ENCODE data around the gene RNF128.
"Not testable (repeated sequence)": the region's sequence is repeated elsewhere in the genome, so short reads cannot be mapped to it uniquely, and the experiment has no call there.

The RNF128 gene

DNA sequence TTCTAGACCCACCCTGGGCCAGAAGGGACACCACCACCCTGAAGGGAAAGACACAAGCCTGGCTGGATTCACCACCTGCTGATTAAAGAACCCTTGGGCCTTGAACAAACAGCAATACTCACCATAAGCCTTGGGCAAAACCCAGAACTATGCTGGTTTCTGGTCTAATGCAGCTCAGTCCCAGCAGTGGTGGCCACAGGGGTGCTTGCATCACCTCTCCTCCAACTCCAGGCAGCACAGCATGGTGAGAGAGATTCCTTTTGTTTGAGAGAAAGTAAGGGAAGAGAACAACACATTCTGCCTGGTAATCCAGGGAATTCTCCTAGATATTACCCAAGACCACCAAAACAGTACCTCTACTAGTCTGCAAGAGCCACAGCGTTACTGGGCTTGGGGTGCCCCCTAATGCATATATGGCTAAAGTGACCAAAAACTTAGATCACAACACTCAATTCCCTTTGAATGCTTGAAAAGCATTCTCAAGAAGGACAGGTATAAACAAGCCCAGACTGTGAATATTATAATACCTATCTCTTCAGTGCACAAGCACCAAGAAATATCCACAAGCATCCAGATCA, 25.7 kb downstream of the RNF128 start:
- TF ChIP-seq, protein P1, sequence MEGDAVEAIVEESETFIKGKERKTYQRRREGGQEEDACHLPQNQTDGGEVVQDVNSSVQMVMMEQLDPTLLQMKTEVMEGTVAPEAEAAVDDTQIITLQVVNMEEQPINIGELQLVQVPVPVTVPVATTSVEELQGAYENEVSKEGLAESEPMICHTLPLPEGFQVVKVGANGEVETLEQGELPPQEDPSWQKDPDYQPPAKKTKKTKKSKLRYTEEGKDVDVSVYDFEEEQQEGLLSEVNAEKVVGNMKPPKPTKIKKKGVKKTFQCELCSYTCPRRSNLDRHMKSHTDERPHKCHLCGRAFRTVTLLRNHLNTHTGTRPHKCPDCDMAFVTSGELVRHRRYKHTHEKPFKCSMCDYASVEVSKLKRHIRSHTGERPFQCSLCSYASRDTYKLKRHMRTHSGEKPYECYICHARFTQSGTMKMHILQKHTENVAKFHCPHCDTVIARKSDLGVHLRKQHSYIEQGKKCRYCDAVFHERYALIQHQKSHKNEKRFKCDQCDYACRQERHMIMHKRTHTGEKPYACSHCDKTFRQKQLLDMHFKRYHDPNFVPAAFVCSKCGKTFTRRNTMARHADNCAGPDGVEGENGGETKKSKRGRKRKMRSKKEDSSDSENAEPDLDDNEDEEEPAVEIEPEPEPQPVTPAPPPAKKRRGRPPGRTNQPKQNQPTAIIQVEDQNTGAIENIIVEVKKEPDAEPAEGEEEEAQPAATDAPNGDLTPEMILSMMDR (IDR thresholded peaks at IDR 0.05; ENCODE audit: borderline replicate concordance, control extremely low read depth, extremely low read depth, insufficient read depth, missing control alignments), result no peak
- in situ Hi-C loops (cut with MboI; ENCODE audit: low sequenced_read_pairs, unreplicated experiment), result no loop called here
- DNase-seq (ENCODE audit: low spot score), result no peak

DNA sequence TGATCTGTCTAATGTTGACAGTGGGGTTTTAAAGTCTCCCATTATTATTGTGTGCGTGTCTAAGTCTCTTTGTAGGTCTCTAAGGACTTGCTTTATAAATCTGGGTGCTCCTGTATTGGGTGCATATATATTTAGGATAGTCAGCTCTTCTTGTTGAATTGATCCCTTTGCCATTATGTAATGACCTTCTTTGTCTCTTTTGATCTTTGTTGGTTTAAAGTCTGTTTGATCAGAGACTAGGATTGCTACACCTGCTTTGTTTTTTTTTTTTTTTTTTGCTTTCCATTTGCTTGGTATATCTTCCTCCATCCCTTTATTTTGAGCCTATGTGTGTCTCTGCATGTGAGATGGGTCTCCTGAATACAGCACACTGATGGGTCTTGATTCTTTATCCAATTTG, 42.8 kb downstream of the RNF128 start:
- in situ Hi-C loops (cut with MboI; ENCODE audit: low sequenced_read_pairs, unreplicated experiment); DNase-seq (ENCODE audit: low spot score): not testable (repeated sequence)

DNA sequence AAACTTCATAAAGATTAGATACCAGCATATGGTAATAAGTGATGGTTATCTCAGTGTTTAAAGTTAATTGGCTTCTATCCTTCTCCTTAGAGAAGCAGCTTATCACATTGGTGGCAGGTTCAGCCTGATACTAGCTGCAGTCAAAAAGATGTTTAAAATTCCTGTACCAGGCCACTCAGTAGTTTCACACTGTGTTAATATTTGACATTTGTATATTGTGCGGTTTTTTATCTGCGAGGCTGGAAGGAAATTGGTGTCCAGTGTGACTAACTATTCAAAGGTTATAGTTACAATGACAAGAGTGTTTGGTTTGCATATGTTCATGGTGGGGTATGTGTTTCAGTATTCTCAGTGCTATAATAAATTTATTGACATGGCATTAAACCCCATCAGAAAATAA, 48.5 kb downstream of the RNF128 start:
- DNase-seq (ENCODE audit: low spot score), result no peak
- TF ChIP-seq, protein P1 (IDR thresholded peaks at IDR 0.05; ENCODE audit: borderline replicate concordance, control extremely low read depth, extremely low read depth, insufficient read depth, missing control alignments), result no peak
- in situ Hi-C loops (cut with MboI; ENCODE audit: low sequenced_read_pairs, unreplicated experiment), result loop anchor here (25.0 kb wide), 1 partner anchor 288 kb away; no protein-coding TSS in a partner anchor

DNA sequence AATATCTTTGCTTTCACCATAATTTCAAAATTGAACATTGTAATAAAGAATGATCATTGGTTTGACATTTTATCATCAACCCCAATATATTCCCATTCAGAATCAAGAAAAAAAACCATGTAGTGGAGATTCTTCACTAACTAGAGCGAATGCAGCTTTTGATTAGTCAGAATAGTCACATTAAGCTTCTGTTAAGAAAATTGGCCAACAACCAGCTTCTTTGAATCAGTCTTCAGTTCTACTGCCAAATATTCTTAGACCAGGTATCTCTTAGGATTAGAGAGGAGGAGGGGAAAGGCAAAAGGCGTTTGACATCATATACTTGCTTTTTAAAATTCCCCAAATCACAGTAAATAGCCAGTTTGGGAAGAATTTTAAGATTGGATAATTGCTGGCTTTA, 53.8 kb downstream of the RNF128 start:
- in situ Hi-C loops (cut with MboI; ENCODE audit: low sequenced_read_pairs, unreplicated experiment), result loop anchor here (25.0 kb wide), 1 partner anchor 293 kb away; no protein-coding TSS in a partner anchor
- TF ChIP-seq, protein P1 (IDR thresholded peaks at IDR 0.05; ENCODE audit: borderline replicate concordance, control extremely low read depth, extremely low read depth, insufficient read depth, missing control alignments), result no peak
- no peak for DNase-seq (ENCODE audit: low spot score)

DNA sequence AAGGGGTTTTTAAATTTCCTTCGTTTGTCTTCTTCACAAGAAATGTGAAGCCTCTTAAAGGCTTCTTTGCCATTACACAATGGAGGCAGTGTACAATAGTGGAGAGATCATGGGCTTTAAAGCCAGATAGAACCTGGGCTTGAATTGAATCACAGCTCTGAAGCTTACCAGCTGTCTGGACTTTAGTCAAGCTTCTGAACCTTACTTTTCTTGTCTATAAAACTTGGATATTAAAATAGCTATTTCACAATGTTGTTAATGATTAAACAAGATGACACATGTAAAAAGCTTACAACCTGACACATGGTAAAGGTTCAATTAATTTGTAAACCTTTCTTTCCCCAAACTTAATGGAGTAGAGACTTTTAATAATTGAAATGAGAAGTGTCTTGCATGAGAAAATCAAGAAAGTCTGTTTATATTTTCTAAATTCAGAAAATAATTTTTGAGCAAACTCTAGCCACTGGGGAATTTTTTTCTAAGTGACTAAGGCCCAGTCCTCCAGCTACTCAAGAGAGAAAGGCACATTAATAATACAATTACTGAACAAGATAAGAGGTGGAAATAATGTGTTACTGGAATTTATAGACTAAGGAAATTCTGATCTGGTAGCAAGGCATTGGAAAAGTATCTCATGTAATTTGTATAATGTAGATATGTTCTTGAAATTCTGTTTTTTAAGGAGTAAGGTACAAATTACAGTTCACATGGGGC, 54.3 kb downstream of the RNF128 start:
- no peak for DNase-seq (ENCODE audit: low spot score)
- in situ Hi-C loops (cut with MboI; ENCODE audit: low sequenced_read_pairs, unreplicated experiment), result loop anchor here (25.0 kb wide), 1 partner anchor 294 kb away; no protein-coding TSS in a partner anchor
- TF ChIP-seq, protein P1 (IDR thresholded peaks at IDR 0.05; ENCODE audit: borderline replicate concordance, control extremely low read depth, extremely low read depth, insufficient read depth, missing control alignments), result no peak

DNA sequence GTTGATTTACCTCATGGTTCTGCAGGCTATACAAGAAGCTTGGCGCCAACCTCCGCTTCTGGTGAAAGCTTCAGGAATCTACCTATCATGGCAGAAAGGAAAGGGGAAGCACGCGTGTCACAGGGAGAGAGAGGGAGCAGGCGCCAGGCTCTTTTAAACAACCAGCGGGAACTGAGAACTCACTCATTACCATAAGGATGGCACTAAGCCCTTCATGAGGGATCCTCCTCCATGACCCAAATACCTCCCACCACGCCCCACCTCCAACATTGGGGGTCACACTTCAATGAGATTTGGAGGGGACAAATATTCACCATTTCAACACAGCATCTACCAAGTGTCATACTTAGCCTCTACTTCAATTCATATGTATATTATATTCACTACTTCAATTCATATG, 57.2 kb downstream of the RNF128 start:
- TF ChIP-seq, protein P1 (IDR thresholded peaks at IDR 0.05; ENCODE audit: borderline replicate concordance, control extremely low read depth, extremely low read depth, insufficient read depth, missing control alignments), result no peak
- DNase-seq (ENCODE audit: low spot score), result no peak
- in situ Hi-C loops (cut with MboI; ENCODE audit: low sequenced_read_pairs, unreplicated experiment), result loop anchor here (25.0 kb wide), 1 partner anchor 296 kb away; no protein-coding TSS in a partner anchor

DNA sequence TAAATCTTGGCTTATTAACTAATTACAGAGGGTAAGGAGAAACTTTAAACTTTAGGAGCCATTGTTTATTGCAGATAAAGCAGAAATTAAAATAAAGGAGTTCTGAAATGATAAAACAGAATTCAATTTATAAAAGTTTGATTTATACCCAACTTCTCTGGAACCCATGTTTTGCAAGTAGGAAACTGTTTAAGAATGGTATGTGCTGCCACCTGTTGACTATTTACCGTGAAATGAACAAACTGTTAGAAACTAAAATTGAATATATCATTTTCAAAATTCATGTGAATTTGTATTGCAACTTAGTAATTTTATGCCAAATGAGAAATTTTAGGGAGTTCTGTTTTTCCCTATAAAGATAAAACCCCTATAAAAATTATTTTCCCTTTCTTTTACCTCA, 65.0 kb downstream of the RNF128 start:
- TF ChIP-seq, protein P1 (IDR thresholded peaks at IDR 0.05; ENCODE audit: borderline replicate concordance, control extremely low read depth, extremely low read depth, insufficient read depth, missing control alignments), result no peak
- in situ Hi-C loops (cut with MboI; ENCODE audit: low sequenced_read_pairs, unreplicated experiment), result loop anchor here (25.0 kb wide), 1 partner anchor 304 kb away; no protein-coding TSS in a partner anchor
- DNase-seq (ENCODE audit: low spot score), result no peak
